GM21825 (cell line): ENCODE data around the gene SLC12A8.

Experiments used
- ATAC-seq: cut with Tn5 transposase; IDR thresholded peaks from one replicate; pipeline ENCODE4 v1.9.1; 2021; ENCODE audit warnings: mild to moderate bottlenecking, moderate library complexity; ENCODE audit not compliant: unreplicated experiment

The SLC12A8 gene

GRCh38 chr3:125157183-125157582 lies 55.4 kb downstream of the SLC12A8 start:
- no peak for ATAC-seq

- no peak for ATAC-seq
Measured at GRCh38 chr3:125156456-125156855, 56.1 kb downstream of the SLC12A8 start.

- no peak for ATAC-seq
Measured at GRCh38 chr3:125154800-125155269, 57.7 kb downstream of the SLC12A8 start.

- no peak for ATAC-seq
Measured at GRCh38 chr3:125154110-125154509, 58.4 kb downstream of the SLC12A8 start.

- ATAC-seq = no peak
Measured at GRCh38 chr3:125152951-125153350, 59.6 kb downstream of the SLC12A8 start.

GRCh38 chr3:125151916-125152315 lies 60.6 kb downstream of the SLC12A8 start:
- no peak for ATAC-seq

- ATAC-seq = no peak
Measured at GRCh38 chr3:125151442-125151817, 61.1 kb downstream of the SLC12A8 start.

GRCh38 chr3:125150525-125151441 lies 61.8 kb downstream of the SLC12A8 start:
- no peak for ATAC-seq

- ATAC-seq = no peak
Measured at GRCh38 chr3:125149462-125149861, 63.1 kb downstream of the SLC12A8 start.

- ATAC-seq = no peak
Measured at GRCh38 chr3:125148836-125149235, 63.7 kb downstream of the SLC12A8 start.

GRCh38 chr3:125148016-125148812 lies 64.3 kb downstream of the SLC12A8 start:
- ATAC-seq = no peak

- no peak for ATAC-seq
Measured at GRCh38 chr3:125147491-125147820, 65.1 kb downstream of the SLC12A8 start.

- no peak for ATAC-seq
Measured at GRCh38 chr3:125146626-125147490, 65.7 kb downstream of the SLC12A8 start.

GRCh38 chr3:125145751-125146475 lies 66.6 kb downstream of the SLC12A8 start:
- no peak for ATAC-seq

- ATAC-seq = no peak
Measured at GRCh38 chr3:125144653-125145314, 67.8 kb downstream of the SLC12A8 start.

GRCh38 chr3:125143982-125144652 lies 68.4 kb downstream of the SLC12A8 start:
- no peak for ATAC-seq

- no peak for ATAC-seq
Measured at GRCh38 chr3:125143538-125143937, 69.0 kb downstream of the SLC12A8 start.

- ATAC-seq = no peak
Measured at GRCh38 chr3:125142940-125143339, 69.6 kb downstream of the SLC12A8 start.

GRCh38 chr3:125142420-125142778 lies 70.1 kb downstream of the SLC12A8 start:
- no peak for ATAC-seq
